SJCRH30 (cell line): ENCODE measurements around the gene NEDD8. TPM values are rescaled to one million over a fixed set of nuclear protein-coding genes. Genes with fewer than 3 reads are reported as not detected.

ENCODE experiments used
- DNase-seq, 2 experiments: peaks; one replicate each; pipeline ENCODE4 v3.0.0-alpha.2; 2015 to 2020
- H3K27ac ChIP-seq: fragments of 250-450 bp; sonication (Bioruptor Pico); 2 replicates; pipeline ENCODE4 v1.5.1; 2020; ENCODE audit warnings: mild to moderate bottlenecking, moderate library complexity
- H3K27me3 ChIP-seq: fragments of 250-450 bp; sonication (Bioruptor Pico); 2 replicates; pipeline ENCODE4 v1.5.1; 2020; ENCODE audit warnings: mild to moderate bottlenecking, moderate library complexity
- H3K36me3 ChIP-seq: fragments of 250-450 bp; sonication (Bioruptor Pico); 2 replicates; pipeline ENCODE4 v1.5.1; 2020; ENCODE audit warnings: mild to moderate bottlenecking, moderate library complexity
- H3K4me1 ChIP-seq: fragments of 250-450 bp; sonication (Bioruptor Pico); 2 replicates; pipeline ENCODE4 v1.5.1; 2020; ENCODE audit warnings: mild to moderate bottlenecking, moderate library complexity
- H3K4me3 ChIP-seq: fragments of 250-450 bp; sonication (Bioruptor Pico); 2 replicates; pipeline ENCODE4 v1.5.1; 2020; ENCODE audit warnings: mild to moderate bottlenecking, moderate library complexity
- H3K9me3 ChIP-seq: fragments of 250-450 bp; sonication (Bioruptor Pico); replicated peaks from 2 replicates; pipeline ENCODE4 v1.5.1; 2020; ENCODE audit warnings: mild to moderate bottlenecking, moderate library complexity
- total RNA-seq: library from RNA; depleted of rRNA; stranded (reverse); fragments of >200 nt; shearing (Covaris generic); gene quantifications from 2 replicates; pipeline ENCODE4 v1.2.3, GENCODE V29; 2014

Gene NEDD8
- total RNA-seq, 1 experiment from 2014 or later = 296 TPM

GRCh38 chr14:24179961-24180796 lies 52.0 kb downstream of the NEDD8 start:
- H3K36me3 ChIP-seq = peaks cover 44% of the 10 kb centered on the region

GRCh38 chr14:24179294-24179960 lies 52.7 kb downstream of the NEDD8 start:
- Histone ChIP-seq H3K27me3 (no peaks in the 10 kb centered on the region), H3K27ac (no peak overlapping the region), H3K36me3 (peaks cover 36% of the 10 kb centered on the region), H3K4me3 (no peak overlapping the region), H3K9me3 (no peaks in the 10 kb centered on the region), H3K4me1 (no peaks in the 10 kb centered on the region)
- DNase-seq = no peak

More at GRCh38 chr14:24179961-24180796, 52.0 kb downstream of the NEDD8 start:
- Histone ChIP-seq H3K4me3 (no peak overlapping the region), H3K27me3 (no peaks in the 10 kb centered on the region), H3K4me1 (no peaks in the 10 kb centered on the region), H3K27ac (no peak overlapping the region), H3K9me3 (no peaks in the 10 kb centered on the region)
- DNase-seq = no peak

- H3K9me3 ChIP-seq = no peaks in the 10 kb centered on the region
- no peak overlapping the region for H3K27ac ChIP-seq
- H3K4me3 ChIP-seq = no peak overlapping the region
- peaks cover 31% of the 10 kb centered on the region for H3K36me3 ChIP-seq
- DNase-seq = no peak
- H3K4me1 ChIP-seq = no peaks in the 10 kb centered on the region
- no peaks in the 10 kb centered on the region for H3K27me3 ChIP-seq
Observed at GRCh38 chr14:24178399-24179178, 53.6 kb downstream of the NEDD8 start.

GRCh38 chr14:24177891-24178290 lies 54.3 kb downstream of the NEDD8 start:
- no peak for DNase-seq
- no peaks in the 10 kb centered on the region for H3K4me1 ChIP-seq
- peaks cover 24% of the 10 kb centered on the region for H3K36me3 ChIP-seq
- H3K27me3 ChIP-seq = no peaks in the 10 kb centered on the region
- H3K27ac ChIP-seq = no peak overlapping the region
- no peak overlapping the region for H3K4me3 ChIP-seq
- H3K9me3 ChIP-seq = no peaks in the 10 kb centered on the region

- no peaks in the 10 kb centered on the region for H3K4me1 ChIP-seq
- no peaks in the 10 kb centered on the region for H3K27me3 ChIP-seq
- no peak overlapping the region for H3K27ac ChIP-seq
- no peaks in the 10 kb centered on the region for H3K9me3 ChIP-seq
- DNase-seq = no peak
- H3K4me3 ChIP-seq = no peak overlapping the region
- H3K36me3 ChIP-seq = peaks cover 23% of the 10 kb centered on the region
Observed at GRCh38 chr14:24177041-24177825, 54.9 kb downstream of the NEDD8 start.

- no peak for DNase-seq
- peaks cover 23% of the 10 kb centered on the region for H3K36me3 ChIP-seq
Observed at GRCh38 chr14:24176599-24176998, 55.6 kb downstream of the NEDD8 start.

GRCh38 chr14:24172871-24173281 lies 59.3 kb downstream of the NEDD8 start:
- Histone ChIP-seq H3K27ac (no peak overlapping the region), H3K4me3 (no peak overlapping the region), H3K27me3 (no peaks in the 10 kb centered on the region), H3K4me1 (no peaks in the 10 kb centered on the region), H3K36me3 (no peaks in the 10 kb centered on the region; the same call in 1 of the 2 replicates), H3K9me3 (no peaks in the 10 kb centered on the region)
- no peak for DNase-seq

More at GRCh38 chr14:24176599-24176998, 55.6 kb downstream of the NEDD8 start:
- H3K27ac ChIP-seq = no peak overlapping the region
- H3K4me3 ChIP-seq = no peak overlapping the region
- H3K4me1 ChIP-seq = no peaks in the 10 kb centered on the region
- no peaks in the 10 kb centered on the region for H3K9me3 ChIP-seq
- H3K27me3 ChIP-seq = no peaks in the 10 kb centered on the region

- H3K36me3 ChIP-seq = no peaks in the 10 kb centered on the region; the same call in 1 of the 2 replicates
- H3K27ac ChIP-seq = no peak overlapping the region
- H3K4me1 ChIP-seq = no peaks in the 10 kb centered on the region
- H3K27me3 ChIP-seq = no peaks in the 10 kb centered on the region
- H3K4me3 ChIP-seq = no peak overlapping the region
- no peaks in the 10 kb centered on the region for H3K9me3 ChIP-seq
- DNase-seq = no peak
Observed at GRCh38 chr14:24172261-24172860, 59.8 kb downstream of the NEDD8 start.

GRCh38 chr14:24171422-24172260 lies 60.5 kb downstream of the NEDD8 start, which contains the start of gene REC8:
REC8 (plus strand) TSS chr14:24172080; CDS start chr14:24172553, 473 bp downstream.
- DNase-seq = no peak
- Histone ChIP-seq H3K4me1 (no peaks in the 10 kb centered on the region), H3K27ac (no peak within 1 kb of the TSS), H3K9me3 (no peaks in the 10 kb centered on the region), H3K36me3 (no peaks in the 10 kb centered on the region), H3K27me3 (no peaks in the 10 kb centered on the region), H3K4me3 (no peak within 1 kb of the TSS)

GRCh38 chr14:24167469-24168114 lies 64.6 kb downstream of the NEDD8 start:
- Histone ChIP-seq H3K36me3 (peaks cover 2% of the 10 kb centered on the region; the same call in 1 of the 2 replicates), H3K27me3 (no peaks in the 10 kb centered on the region), H3K4me3 (no peak overlapping the region), H3K9me3 (no peaks in the 10 kb centered on the region), H3K4me1 (no peaks in the 10 kb centered on the region), H3K27ac (no peak overlapping the region)
- no peak for DNase-seq
